HPDE6-E6E7 (cell line): ENCODE measurements around the gene OR2T34.
"Not testable (repeated sequence)": the region's sequence is repeated elsewhere in the genome, so short reads cannot be mapped to it uniquely, and the experiment has no call there.

ENCODE experiments used
- DNase-seq: peaks from one replicate; pipeline ENCODE4 v3.0.0; 2011; ENCODE audit warnings: missing footprints; ENCODE audit errors: extremely low spot score

The OR2T34 gene

GRCh38 chr1:248574657-248575056 is at the start of gene OR2T34:
OR2T34 (minus strand) TSS chr1:248574757; CDS start chr1:248574757, 0 bp downstream.
- not testable (repeated sequence) for DNase-seq

GRCh38 chr1:248622570-248623001 is 48.0 kb upstream of the OR2T34 start:
- peak; percentile 22 for DNase-seq

- DNase-seq = no peak
These were observed 47.2 kb upstream of the OR2T34 start for GRCh38 chr1:248621770-248622169.

GRCh38 chr1:248618878-248619277 is 44.3 kb upstream of the OR2T34 start:
- no peak for DNase-seq

GRCh38 chr1:248618119-248618518 is 43.6 kb upstream of the OR2T34 start:
- no peak for DNase-seq

- no peak for DNase-seq
These were observed 39.2 kb upstream of the OR2T34 start for GRCh38 chr1:248613742-248614141.

GRCh38 chr1:248611883-248612414 is 37.4 kb upstream of the OR2T34 start:
- DNase-seq = no peak

- DNase-seq = no peak
These were observed 35.7 kb upstream of the OR2T34 start for GRCh38 chr1:248610301-248610700.

GRCh38 chr1:248599396-248599795 is 24.8 kb upstream of the OR2T34 start:
- DNase-seq = no peak

- DNase-seq = no peak
These were observed 23.0 kb upstream of the OR2T34 start, which contains the start of gene OR2T10 for GRCh38 chr1:248597589-248597988. OR2T10 (minus strand) TSS chr1:248597700; CDS start chr1:248593768, 3,932 bp downstream.

- DNase-seq = no peak
These were observed 22.1 kb upstream of the OR2T34 start for GRCh38 chr1:248596615-248597014.

- DNase-seq = no peak
These were observed 18.7 kb upstream of the OR2T34 start for GRCh38 chr1:248593226-248593625.

GRCh38 chr1:248592655-248593054 is 18.1 kb upstream of the OR2T34 start:
- DNase-seq = no peak

- no peak for DNase-seq
These were observed 15.5 kb upstream of the OR2T34 start for GRCh38 chr1:248590055-248590454.

GRCh38 chr1:248589334-248589733 is 14.8 kb upstream of the OR2T34 start:
- no peak for DNase-seq

- no peak for DNase-seq
These were observed 10.7 kb upstream of the OR2T34 start for GRCh38 chr1:248585266-248585665.

- no peak for DNase-seq
These were observed 1.9 kb upstream of the OR2T34 start for GRCh38 chr1:248576260-248576980.

- DNase-seq = not testable (repeated sequence)
These were observed 701 bp downstream of the OR2T34 start for GRCh38 chr1:248573856-248574255.

GRCh38 chr1:248572049-248572448 is 2.5 kb downstream of the OR2T34 start:
- not testable (repeated sequence) for DNase-seq

- not testable (repeated sequence) for DNase-seq
These were observed 3.7 kb downstream of the OR2T34 start for GRCh38 chr1:248570811-248571210.

GRCh38 chr1:248569049-248569448 is 5.5 kb downstream of the OR2T34 start:
- DNase-seq = not testable (repeated sequence)

GRCh38 chr1:248565530-248566373 is 8.8 kb downstream of the OR2T34 start:
- not testable (repeated sequence) for DNase-seq
